Stimulated activated CD4-positive, alpha-beta T cell treated with anti-CD3 and anti-CD28 coated beads, Interleukin-1b, Interleukin-23, amount 100 ng/mL, for 48 hours (primary cell): Measurements from ENCODE around the gene NXT1.
"Not testable (repeated sequence)": the region's sequence is repeated elsewhere in the genome, so short reads cannot be mapped to it uniquely, and the experiment has no call there.

Experiments used
- DNase-seq: peaks from one replicate; pipeline ENCODE4 v3.0.0-alpha.2; 2020

NXT1 gene

GRCh38 chr20:23350196-23350903 lies at the start of gene NXT1:
Gene NXT1, plus strand, starts transcription at chr20:23350791. Its CDS starts 3,251 bp downstream, at chr20:23354042.
- DNase-seq, result peak; percentile 96

DNA sequence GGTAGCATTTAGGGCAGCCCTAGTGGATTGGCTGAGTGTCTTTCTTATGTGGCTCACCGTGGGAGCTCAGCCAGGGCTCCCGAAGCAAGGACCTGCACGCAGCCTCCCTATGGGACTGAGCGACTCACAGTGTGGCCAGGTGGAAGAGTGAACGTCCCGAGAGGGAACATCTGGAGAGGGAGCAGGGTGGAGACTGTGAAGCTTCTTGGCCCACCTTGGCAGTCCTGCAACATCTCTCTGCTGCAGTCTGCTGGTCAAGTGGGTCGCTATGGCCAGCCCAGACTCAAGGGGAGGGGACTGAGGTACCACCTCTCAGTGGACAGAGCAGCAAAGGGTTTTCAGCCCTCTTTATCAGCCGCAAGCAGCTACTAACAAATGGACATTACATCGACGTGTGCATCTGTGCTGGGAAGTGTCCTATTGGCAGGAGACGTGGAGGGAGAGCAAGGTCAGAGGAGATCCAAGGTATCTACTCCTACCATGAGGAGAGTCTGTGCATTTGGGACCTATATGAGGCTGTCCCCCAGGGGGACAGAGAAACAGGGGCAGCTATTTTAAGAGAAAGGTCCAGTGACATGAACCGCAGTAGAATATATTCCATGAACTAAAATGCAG lies 49.0 kb upstream of the NXT1 start:
- no peak for DNase-seq

DNA sequence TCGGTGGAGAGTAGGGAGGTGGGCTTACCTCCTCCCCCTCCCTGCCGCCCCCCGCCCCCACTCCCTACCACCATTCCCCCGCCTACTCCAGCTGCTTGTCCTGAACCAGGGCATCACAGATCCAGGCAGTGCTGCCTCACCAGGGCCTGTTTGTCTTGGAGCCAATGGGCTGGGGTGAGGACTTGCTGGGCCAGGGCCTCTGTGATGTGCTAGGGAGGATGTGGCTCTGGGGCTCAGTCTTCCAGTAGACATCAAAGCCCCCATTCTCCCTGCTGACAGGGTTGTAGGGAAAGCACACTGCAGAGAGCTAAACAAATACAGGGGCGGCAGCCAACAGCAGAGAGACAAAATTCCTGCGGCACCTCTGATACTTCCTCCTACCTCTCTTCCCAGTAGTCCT lies 48.2 kb upstream of the NXT1 start:
- DNase-seq, result no peak

DNA sequence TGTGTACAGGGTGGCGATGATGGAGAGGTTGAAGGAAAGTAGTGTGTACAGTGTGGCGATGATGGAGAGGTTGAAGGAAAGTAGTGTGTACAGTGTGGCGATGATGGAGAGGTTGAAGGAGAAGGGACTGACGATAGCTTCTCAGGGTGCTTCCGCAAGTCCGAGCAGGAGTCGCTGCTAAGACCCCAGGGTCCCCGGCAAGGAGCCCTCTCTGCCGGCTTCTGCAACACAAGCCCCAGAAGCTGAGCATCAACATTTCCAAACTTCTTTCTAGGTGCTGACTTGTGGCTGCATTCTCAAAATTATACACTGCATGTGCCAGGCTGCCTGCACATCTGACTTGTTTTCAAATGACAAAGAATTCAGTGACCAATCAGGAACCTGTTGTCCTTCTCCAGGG lies 47.8 kb upstream of the NXT1 start:
- DNase-seq, result no peak

DNA sequence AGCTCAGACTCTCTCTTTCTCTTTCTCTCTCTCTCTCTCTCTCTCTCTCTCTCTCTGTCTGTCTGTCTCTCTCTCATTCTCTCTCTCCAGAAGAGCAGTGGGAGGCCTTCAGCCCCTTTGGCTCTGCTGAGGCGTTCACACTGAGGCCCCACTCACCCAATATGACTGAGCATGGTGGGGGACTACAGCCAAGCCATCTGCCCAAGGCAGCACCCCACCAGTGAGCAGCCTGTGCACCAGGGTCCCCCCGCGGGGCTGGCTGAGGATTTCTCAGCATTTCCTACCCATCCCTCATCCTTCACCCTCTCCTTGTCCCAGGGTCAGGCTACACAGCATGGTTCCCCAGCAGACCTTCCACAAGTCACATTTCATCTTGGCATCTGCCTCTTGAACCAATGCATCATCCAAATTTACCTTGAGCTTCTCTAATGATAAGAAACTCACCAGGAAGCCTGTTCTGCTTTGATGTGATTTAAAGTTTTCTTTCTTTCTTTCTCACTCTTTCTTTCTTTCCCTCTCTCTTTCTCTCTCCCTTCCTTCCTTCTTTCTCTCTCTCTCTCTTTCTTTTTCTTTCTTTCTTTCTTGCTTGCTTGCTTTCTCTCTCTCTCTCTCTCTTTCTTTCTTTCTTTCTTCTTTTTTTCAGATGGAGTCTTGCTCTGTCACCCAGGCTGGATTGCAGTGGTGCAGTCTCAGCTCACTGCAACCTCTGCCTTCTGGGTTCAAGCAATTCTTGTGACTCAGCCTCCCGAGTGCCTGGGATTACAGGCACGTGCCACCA lies 47.1 kb upstream of the NXT1 start:
- DNase-seq, result no peak

DNA sequence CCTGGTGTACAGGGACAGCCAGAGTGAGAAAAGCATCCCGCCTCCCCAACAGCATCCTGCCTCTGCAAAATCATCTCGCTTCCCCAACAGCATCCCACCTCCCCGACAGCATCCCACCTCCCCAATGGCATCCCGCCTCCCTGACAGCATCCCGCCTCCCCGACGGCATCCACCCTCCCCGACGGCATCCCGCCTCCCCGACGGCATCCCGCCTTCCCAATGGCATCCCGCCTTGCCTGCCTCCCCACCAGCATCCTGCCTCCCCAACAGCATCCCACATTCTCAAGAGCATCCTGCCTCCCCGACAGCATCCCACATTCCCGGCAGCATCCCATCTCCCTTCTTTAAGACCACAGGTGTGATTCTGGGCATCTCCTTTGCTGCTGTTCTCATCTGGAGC lies 46.0 kb upstream of the NXT1 start:
- no peak for DNase-seq

GRCh38 chr20:23305098-23305497 lies 45.5 kb upstream of the NXT1 start:
- DNase-seq, result no peak

GRCh38 chr20:23307393-23307792 lies 43.2 kb upstream of the NXT1 start:
- DNase-seq, result not testable (repeated sequence)

DNA sequence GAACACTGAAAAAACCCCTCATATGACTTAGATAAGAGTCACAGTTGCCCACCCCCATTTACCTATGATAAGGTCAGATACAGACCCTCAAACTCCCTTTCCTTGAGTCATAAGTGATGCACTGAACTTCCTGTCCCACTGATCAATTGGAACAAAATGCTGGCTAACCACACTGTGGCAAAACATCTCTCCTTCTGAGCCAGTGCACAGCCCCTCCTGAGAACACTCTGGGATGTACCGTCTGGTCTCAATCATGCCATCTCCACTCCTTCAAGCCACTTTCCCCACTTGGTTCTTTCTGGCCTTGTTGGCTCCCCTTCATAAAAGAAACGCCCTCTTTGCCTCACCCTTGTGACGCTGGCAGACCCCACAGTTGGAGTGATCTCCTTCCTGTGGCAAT lies 42.6 kb upstream of the NXT1 start:
- no peak for DNase-seq

- DNase-seq, result no peak
Observed at GRCh38 chr20:23308908-23309307, 41.7 kb upstream of the NXT1 start.

DNA sequence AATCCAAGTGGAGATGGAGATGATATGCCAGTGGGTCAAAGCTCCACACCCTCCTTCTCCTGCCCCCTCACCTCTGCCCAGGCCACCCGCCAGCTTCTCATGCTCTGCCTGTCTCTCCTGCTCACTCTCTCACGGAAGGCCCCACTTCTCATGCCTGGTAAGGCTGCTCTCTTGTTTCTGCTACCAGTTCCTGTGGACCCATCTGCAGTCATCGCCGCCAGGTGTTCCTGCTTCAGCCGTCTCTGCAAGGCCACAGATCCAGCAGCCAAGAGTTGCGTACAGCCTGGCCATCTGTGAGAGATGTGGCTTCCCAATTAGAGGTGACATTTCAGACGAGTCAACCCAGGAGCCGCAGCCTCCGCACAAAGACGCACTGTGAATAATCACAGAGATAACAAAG lies 40.8 kb upstream of the NXT1 start:
- no peak for DNase-seq

DNA sequence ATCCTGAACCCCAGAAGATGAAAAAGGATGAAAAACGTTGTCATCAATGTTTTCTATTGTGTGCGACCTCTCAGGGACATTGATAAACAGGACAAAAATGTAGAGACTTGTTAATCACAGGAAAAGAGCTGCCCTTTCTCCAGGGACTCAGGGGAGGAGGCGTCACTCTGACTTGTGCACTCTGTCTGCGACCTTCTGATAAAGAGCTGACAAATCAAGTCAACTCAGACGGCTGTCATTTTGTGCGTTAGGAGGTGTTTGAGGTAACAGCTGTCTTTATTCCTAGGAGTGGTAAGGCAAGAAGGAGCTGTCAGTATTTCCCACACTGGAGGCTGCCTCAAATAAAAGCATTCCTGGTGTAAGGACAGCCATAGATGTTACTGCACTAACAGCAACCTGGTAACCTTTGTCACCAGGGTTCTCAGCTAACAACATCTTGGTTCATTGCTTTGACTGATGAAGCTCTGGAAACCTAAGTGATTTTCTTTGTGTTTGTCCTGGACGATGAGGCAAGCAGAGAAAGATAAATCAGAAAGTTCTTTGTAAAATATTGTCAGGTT lies 38.6 kb upstream of the NXT1 start:
- no peak for DNase-seq

DNA sequence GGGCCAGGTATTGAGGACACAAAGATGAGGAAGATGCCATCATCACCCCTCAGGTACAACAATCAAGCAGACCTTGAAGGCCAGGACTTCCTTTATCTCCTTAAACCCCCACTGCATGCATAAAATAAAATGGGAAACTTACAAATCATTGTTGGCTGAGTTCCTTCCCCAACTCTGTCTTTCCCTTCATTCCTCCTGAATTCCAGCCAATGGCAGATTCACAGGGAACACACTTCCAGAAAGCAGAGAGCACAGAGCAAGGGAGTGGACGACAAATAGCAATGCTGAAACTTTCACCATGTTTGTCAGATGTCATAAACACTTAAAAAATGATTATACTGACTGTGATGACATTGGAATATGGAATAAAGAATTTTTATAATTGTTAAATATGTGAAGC lies 37.3 kb upstream of the NXT1 start:
- DNase-seq, result no peak

GRCh38 chr20:23314699-23315098 lies 35.9 kb upstream of the NXT1 start:
- no peak for DNase-seq

DNA sequence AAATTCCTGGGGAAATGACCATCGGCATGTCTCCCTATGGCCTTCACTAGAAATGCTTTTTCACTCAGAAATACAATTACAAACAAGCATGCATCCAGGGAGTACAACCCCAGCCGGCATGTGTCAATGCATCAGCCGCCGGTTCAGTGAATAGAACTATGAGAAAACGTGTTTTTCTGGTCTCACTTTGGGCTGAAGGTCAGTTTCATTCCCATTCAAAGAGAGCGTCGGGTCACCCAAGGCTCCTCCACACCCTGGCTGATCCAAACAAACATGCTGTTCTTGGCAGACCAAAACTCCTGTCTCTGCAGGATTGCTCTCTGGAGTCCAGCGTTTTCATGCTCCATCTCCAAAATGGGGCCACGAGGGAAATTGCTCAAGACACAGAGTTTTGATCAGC lies 35.5 kb upstream of the NXT1 start:
- no peak for DNase-seq

DNA sequence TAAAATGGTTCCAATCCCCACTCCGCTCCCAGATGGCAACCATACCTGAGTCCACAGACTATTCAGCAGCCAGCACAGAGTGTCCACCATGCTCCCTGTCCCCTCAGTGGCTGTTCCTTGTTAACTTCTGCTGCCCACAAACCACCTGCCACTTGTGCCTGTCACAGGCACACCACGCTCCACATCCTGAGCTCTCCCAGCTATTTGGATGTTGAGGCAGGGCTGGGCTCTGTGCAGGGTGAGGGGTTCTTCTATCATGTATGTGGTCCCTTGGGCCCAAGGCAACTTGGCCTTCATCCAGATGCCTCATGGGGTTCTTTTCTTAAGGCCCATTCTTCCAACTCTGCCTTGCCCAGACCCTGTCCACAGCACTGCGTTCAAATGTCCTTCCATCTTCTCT lies 34.0 kb upstream of the NXT1 start:
- DNase-seq, result no peak

GRCh38 chr20:23317081-23317480 lies 33.5 kb upstream of the NXT1 start:
- no peak for DNase-seq

DNA sequence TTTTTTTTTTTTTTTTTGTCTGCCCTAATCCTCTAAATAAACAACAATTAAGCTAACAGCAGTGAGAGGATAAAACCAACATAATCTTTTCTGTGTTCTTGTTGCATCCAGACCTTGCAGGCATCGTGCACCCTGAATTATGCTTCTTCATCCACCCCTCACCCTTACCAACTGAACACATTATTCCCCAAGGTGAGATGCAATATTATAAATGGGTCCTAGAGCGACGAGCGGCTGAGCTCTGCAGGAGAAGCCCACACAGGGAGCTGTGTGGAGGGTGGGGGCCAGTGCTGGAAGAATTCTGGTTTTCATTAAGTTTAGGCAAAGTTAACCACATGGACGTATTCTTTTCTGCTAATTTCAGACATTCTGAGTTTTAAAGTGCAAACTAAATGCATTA lies 32.2 kb upstream of the NXT1 start:
- no peak for DNase-seq

DNA sequence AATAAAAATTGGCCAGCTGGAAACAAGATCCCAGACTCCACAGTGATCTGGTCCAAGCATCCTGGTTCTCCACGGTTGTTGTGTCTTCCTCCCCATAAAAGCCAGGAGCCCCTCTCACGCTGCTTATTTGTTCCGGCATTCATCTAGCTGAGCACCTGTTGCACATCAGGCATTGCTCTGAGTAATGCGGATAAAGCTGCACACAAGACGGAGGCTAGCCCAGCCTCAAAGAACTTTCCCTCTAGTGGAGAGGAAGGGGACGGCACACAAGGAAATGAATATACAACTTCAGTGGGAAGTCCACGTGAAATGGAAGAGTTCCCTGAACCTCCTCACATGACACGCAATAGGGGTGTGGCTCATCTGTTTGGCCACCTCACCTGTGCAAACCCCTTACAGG lies 30.3 kb upstream of the NXT1 start:
- no peak for DNase-seq

GRCh38 chr20:23325107-23325506 lies 25.5 kb upstream of the NXT1 start:
- no peak for DNase-seq

DNA sequence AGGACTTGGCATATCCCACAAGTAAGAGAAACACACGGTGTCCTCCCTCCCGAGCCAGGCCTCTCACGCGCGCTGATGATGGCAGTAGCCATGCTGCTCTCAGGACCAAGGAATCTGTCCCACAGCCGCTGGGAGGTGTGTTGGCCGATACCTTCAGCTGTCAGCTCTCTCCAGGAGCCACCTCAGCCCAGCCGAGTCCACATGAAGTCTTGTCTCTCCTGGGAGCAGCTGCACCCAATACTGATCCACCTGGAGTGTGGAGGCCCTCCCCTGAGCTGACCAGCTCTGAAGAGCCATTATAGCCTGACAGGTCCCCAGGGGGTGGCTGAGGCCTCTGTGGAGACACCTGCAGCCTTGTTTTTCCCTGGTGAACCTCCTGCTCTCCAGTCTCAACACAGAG lies 23.8 kb upstream of the NXT1 start:
- no peak for DNase-seq

DNA sequence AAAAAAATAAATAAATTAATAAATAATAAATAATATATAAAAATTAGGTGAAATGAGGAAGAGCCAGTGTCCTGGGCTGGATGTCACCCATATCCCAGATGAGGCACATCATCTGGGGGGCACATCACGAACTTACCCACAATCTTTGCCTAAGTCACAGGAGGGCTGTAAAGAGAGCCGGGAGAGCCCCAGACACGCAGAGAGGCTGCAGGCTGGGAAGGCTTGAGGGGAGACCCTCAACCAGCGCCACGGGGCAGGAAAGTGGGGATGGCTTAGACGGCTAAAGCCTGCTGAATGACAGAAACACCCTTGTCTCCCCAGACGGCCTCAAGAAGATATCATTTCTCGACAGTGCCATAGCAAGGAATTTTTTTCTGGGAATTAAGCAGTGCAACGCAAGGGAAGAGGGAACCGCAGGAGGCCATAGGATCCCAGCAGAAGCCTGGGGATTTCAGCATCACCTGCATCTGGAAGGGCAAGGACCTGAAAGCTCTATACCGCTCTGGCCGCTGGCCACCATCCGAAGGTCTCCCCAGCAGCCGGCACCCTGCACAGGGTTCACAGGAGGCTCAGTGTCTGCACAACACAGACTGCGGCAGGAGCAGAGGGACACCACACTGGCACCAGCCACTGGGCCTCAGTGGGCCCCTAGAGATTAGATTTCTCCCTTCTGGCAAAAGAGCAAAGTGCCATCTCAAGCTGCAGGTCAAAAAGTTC lies 22.8 kb upstream of the NXT1 start:
- no peak for DNase-seq
